NCI-H187 (cell line): Measurements from ENCODE around the gene IL1R1.
"Not testable (repeated sequence)": the region's sequence is repeated elsewhere in the genome, so short reads cannot be mapped to it uniquely, and the experiment has no call there.

Source experiments
- DNase-seq, 2 experiments: peaks; one replicate each; lab custom pipeline; 2025; lab: John Stamatoyannopoulos, UW

Gene IL1R1

DNA sequence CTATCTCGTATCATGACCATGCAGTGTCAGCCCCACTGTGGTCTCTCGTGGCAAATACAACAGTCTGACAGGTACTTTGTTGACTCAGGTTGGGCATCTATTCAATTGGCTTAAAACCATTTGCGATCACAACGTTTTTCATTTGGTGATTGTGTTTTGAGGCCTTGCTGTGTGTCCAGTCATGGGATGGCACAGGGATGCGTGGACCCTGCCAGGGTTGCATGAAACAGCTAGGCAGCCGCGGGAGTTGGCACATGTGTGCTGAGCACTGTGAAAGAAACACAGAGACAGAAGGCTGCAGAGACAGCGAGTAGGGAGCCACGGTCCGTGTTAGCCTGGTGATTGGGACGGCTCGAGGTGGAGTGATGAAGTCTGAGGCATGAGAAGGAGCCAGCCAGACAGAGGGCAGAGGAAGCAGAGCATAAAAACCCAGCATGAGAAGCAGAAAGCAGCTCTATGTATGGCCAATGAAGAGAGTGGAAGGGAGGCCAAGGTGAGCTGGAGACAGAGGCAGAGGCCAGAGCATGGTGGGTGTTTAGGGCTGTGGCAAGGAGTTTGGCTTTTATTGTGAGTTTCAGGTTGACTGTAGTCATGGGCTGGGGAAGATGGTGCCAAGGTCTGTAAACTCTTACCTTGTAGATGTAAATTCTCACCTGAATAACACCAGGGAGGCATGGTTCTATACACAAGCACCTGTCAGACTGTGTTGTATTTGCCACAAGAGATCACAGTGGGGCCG lies 31.8 kb upstream of the IL1R1 start:
- no peak for DNase-seq

DNA sequence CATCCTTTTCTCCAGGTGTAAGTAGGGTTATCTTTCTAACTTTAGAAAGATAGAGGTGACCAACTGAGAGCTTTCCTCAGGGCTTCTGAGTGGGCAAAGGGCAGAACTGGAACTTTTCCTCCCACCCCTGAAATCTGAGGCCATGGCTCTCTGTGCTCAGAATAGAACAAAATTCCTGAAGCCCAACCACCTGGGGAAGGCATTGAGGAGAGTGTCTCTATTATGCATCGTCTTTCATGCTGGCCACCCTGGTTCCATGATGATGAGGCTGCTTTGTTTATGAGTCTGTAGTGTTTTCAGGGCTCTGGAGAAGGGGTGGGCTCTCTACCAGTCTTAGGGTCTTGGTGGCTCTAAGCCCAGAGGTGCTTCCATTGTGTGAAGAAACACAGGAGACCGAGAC lies 30.7 kb upstream of the IL1R1 start:
- DNase-seq = no peak

DNA sequence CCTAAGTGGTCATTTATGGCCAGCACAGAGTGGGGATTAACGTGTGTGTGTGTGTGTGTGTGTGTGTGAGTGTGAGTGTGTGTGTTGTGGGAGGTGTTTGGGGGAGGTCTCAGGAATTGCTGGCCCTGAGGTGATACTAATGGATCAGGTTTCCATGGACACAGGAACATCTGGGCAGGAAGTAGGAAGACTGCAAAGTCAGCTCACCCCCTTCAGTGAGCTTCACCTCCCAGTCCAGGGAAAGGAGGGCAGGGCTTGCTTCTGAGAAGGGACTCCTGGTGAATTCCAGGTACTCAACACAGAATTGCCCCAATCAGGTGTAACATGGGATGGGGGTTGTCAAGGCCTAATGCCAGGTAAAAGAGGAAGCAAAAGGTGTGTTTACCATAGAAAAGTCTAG lies 30.3 kb upstream of the IL1R1 start:
- no peak for DNase-seq

DNA sequence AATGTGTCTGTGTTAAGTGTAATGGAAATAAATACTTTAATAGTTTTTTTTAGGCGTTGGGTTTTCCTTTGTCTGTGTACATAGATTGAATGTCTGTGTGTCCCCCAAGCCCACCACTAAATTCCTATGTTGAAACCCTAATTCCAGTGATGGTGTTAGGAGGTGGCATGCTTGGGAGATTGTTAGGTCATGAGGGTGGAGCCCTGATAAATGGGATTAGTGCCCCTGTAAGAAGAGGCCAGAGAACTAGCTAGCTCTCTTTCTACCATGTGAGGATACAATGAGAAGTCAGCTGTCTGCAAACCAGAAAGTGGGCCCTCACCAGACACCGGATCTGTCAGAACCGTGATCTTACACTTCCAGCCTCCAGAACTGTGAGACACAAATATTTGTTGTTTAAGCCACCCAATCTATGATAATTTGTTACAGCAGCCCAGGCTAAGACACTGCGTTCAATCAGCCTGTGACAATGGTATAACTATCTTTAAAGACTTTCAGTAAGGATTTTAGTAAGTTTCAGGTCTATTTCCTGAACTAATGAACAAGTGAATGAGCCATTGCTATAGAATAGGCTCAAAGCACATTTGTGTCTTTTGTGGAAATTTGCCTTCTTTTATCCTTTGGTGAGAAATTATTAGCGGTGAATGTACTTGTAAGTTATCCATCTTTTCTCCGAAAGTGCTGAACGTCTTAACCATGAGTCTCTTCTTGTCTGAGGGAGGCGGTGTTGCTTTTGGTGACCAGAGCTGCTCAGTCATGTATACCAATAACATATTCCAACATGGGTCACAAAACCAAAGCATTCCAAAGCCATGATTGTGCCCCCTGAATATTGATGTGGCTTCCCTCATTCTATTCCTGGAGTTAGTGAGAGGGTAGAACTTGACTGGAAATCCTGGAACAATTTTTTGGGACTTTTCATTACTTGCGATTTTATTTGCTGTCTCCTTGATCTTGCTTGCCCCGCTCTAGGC lies 29.6 kb upstream of the IL1R1 start:
- no peak for DNase-seq

GRCh38 chr2:102114290-102114721 lies 28.2 kb upstream of the IL1R1 start:
- DNase-seq = no peak

- no peak for DNase-seq
Measured at GRCh38 chr2:102114851-102115497, 27.6 kb upstream of the IL1R1 start.

DNA sequence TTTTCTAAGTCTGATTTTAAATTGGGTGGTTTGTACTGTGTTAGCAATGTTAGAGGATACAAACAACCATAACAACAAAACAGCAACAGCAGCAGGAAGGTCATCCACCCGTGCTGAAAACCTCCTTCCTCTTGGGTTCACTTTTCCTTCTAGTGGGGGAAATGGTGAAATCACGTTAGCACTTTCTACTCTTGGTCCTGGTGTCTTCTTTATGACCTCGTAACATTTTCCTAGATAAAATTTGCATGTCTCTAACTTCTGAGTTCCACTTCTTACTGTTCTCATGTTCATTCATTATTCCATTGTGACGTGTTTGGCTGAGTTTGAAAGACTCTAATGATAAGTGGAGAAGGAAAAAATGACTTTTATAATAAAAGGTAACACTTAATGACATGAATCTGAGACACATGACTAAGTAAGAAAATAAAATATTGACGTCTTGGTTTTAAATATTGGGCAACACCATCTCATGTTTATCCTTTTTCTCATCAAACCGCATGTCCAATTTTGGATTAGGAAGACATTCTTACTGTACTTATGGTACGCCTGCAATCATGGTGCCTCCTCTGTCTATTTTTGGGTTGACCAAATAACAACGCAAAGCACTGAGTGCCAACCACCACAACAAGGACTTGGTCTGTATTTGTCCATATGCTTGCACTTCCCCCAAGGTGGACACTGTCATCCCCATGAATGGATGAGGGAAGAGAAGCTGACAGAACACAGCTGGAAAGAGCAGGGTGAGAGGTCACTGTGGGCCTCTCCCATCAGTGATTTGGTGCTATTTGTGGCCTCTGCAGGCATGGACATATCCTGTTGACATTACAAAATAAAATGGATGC lies 25.7 kb upstream of the IL1R1 start:
- no peak for DNase-seq

DNA sequence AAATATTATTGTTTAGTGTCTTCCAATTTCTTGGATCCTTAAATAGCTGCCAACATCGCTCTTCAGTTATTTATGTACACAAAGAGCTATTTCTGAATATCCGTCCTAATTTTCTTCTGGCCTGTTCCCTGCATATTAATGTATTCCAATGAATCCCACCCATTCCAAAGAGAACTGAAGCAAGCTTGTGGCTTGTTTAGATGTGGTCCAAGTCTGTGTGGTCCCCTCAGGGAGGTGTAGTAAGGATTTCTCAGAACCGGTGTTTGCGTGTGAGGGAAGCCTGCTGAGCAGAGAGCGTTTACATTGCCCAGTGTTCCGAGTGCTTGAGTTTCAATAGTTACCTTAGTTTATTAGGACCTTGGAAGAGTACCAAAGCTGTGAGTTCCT lies 25.1 kb upstream of the IL1R1 start:
- no peak for DNase-seq

DNA sequence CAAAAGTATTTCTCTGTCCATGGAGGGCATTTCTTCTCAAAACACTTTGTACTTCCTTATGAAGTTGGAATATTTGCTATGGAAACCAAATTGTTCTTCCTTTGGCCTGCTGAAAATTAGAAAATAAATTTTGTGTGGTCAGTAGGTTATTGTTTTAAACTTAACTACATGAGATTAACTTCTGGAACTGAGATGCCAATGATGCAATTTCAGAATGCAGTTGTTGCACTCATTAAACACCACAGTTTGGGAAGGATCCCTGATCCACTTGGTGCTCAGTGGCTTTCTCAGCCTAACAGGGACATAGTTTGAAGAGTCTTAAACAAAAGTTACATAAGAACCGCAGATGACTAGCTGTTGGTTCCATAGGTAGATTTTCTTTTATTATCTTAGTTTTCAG lies 23.3 kb upstream of the IL1R1 start:
- no peak for DNase-seq

GRCh38 chr2:102120261-102120660 lies 22.3 kb upstream of the IL1R1 start:
- DNase-seq = no peak

- no peak for DNase-seq
Measured at GRCh38 chr2:102120701-102121159, 21.8 kb upstream of the IL1R1 start.

GRCh38 chr2:102122115-102122514 lies 20.4 kb upstream of the IL1R1 start:
- DNase-seq = no peak

DNA sequence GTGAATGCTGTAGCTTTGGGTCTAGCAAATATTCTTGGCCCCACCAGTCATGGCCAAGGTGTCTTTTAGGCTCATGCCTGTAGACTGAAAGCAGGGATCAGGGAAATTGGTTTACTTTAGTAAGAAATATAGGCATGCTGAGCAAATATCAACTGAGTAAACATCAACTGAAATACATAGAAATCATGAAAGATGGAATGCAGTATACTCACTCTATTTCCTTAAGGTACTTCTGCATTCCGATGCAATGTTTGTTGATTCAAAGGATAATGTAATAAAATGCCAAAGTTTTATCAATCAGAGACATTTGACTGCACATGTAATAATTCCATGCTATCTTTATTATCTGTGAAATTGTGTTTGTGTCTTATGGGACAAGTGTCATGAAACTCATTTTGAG lies 19.6 kb upstream of the IL1R1 start:
- DNase-seq = no peak

GRCh38 chr2:102124421-102124820 lies 18.1 kb upstream of the IL1R1 start:
- DNase-seq = not testable (repeated sequence)

- no peak for DNase-seq
Measured at GRCh38 chr2:102126169-102126568, 16.4 kb upstream of the IL1R1 start.

DNA sequence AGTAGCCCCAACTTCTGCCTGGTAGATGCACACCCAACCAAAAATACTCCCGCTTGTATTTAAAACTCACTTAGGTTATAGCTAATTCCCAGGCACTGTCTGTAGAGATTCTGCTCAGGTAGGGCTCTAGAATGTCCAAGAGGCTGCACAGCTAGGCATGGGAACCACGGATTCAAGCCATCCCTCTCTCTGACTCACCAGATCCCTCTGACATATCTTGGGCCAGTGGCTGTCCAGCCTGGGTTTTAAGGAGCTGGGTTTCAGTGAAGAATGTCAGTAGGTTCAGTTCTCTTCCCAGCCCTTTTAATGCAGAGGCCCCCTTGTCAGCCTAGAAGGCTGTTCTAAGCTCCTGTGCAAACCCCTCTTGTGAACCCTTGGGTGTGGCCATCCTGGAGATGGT lies 15.9 kb upstream of the IL1R1 start:
- no peak for DNase-seq

DNA sequence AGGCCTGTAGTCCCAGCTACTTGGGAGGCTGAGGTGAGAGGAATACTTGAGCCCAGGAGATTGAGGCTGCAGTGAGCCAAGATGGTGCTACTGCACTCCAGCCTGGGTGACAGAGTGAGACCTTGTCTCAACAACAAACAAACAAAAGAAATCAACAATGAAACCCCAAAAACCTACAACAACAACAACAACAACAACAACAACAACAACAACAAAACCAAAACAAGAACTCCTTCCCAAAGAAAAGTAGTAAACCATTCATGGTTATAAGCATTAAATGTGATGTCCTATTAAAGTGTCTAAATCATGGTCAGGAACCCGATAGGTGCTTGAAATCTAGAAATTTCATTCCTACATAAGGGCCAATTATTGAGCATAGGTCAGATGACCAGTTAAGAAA lies 13.5 kb upstream of the IL1R1 start:
- DNase-seq = no peak

DNA sequence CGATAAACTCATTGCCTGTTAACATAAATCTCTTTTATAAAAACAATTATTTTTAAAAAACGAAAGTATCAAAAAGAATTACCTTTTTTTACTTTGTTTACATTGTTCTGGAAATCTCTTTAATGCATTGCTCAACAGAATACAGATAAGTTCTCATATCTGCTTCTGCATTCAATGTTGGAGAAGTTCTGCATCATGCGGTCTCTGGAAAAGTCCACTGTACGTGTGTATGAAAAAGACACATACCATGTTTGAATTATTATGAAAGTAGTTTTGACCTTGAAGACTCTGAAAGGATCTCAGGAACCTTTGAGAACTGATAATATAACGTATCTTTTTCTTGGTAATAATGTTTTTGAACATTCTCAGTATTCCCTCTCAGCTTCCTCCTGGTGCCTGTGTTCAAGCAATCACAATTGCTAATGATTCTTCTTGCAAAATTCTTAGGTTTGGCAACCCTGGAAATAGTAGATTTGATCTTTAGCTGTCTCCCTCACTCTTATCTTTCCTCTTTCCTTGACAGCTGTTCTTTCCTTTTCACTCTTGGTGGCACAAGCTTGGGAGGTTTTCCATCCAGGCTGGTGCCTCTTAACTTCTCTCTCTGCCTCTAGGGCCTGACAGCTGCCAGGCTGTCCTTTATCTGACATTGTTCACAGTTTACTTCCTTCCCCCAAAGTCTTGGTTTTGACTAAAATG lies 12.4 kb upstream of the IL1R1 start:
- no peak for DNase-seq

DNA sequence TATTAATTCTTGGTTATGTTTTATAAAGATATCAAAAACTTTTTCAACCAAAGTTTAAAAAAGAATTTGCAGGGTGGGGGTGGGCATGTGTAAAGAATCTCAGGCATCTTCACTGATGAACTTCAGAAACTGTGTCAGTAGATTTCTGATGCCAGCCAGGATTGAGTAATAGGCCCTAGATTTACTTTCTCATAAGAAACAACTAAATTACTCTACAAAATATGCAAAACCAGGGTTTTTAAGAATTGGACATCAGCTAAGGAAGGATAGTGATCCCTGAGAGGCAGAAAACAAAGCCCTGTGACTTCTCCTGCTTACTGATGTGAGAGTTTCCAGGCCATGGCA lies 11.9 kb upstream of the IL1R1 start:
- DNase-seq = no peak

GRCh38 chr2:102131564-102131963 lies 11.0 kb upstream of the IL1R1 start:
- DNase-seq = no peak

DNA sequence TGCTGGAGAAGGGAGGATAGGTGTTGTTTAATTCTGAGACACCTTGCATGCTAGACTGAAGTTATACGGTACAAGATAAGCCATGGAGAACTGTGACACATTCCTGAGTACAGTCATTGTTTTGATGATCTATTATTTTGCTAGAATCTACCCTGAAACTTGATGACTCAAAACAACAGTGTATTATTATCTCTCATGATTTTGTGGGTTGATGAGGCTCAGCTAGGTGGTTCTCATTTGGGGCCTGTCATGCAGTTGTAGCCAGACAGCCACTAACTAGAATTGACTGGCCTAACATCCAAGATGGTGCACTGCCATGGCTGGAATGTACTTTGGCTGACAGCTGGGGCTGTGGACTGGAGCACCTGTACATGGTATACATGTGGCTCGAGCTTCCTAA lies 5.4 kb upstream of the IL1R1 start:
- no peak for DNase-seq
